ENCODE results near the gene KCNJ14.

DNA sequence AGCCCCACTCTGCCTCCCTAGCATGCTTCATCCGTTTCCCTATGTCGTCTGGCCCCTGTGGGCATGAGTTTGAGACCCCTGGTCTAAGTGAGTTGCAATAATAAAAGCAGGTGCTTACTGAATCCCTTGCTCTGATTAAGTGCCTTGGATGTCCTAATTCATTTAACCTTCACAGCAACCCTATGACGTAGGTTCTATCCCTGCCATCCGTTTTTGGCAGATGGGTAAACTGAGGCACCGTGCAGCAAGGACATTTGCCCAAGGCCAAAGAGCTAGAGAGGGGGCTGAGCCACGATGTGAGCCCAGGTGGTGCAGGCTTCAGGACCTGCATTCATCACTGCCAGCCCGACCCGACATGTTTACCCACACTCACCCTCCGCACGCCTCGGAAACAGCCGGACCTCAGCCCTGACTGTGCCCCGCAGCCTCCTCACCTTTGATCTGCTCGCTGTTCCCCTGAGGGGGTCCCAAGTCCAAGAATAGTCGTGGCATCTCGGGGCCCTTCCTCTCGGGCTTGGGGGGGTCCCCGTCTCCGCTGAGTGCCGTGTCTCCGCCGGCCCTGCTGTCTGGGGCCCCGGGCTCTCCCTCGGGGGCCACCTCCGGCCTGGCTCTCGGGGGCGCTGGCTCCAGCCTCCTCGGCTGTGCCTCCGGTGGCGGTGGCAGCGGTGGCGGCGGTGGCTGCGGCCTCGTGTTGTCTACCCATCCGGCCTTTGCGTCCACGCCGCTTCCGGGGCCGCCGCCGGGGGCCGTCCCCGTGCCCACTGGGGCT lies 41.8 kb downstream of the KCNJ14 start:
- TF ChIP-seq, protein P1, sequence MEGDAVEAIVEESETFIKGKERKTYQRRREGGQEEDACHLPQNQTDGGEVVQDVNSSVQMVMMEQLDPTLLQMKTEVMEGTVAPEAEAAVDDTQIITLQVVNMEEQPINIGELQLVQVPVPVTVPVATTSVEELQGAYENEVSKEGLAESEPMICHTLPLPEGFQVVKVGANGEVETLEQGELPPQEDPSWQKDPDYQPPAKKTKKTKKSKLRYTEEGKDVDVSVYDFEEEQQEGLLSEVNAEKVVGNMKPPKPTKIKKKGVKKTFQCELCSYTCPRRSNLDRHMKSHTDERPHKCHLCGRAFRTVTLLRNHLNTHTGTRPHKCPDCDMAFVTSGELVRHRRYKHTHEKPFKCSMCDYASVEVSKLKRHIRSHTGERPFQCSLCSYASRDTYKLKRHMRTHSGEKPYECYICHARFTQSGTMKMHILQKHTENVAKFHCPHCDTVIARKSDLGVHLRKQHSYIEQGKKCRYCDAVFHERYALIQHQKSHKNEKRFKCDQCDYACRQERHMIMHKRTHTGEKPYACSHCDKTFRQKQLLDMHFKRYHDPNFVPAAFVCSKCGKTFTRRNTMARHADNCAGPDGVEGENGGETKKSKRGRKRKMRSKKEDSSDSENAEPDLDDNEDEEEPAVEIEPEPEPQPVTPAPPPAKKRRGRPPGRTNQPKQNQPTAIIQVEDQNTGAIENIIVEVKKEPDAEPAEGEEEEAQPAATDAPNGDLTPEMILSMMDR (IDR thresholded peaks at IDR 0.05): no peak
- TF ChIP-seq POLR2A (IDR thresholded peaks at IDR 0.05): no peak

All from esophagus squamous epithelium (tissue), 4 donors.